T-helper 2 cell treated with Interferon-gamma antibody and Interleukin-4, amounts not matched to agents 100 ng/mL and 5 ng/mL, for 36 hours (primary cell): ENCODE results near the gene PHLDA1. TPM values are rescaled to one million over a fixed set of nuclear protein-coding genes. Genes with fewer than 3 reads are reported as not detected.

Experiments
- total RNA-seq: library from RNA; stranded (reverse); gene quantifications from 2 replicates; pipeline ENCODE4 v1.2.3, GENCODE V29; 2022

The PHLDA1 gene
- total RNA-seq, 1 donor from 2014 or later, result 17.8 TPM

Other genes starting within 250 kb of the PHLDA1 start
- gene NAP1L1, start 52.9 kb upstream of the PHLDA1 start, total RNA-seq, result 504 and 515 TPM in 2 replicates